Astrocyte of the spinal cord (primary cell): ENCODE data around the gene P2RX5.

ENCODE experiments used
- DNase-seq: peaks from one replicate; pipeline ENCODE4 v3.0.0; 2011; ENCODE audit warnings: low read depth, low spot score
- H3K4me3 ChIP-seq: 2 replicates; pipeline ENCODE4 v1.5.1; 2011; ENCODE audit warnings: low read depth, mild to moderate bottlenecking, low read length, moderate library complexity
- in situ Hi-C: cut with HindIII; loops from 2 replicates; pipeline ENCODE4 v1.10.0; 2017; ENCODE audit warnings: low sequenced_read_pairs
- TF ChIP-seq, protein P1 (sequence below): IDR thresholded peaks from 2 replicates; pipeline ENCODE4 v1.5.1; 2012; ENCODE audit warnings: low read depth, mild to moderate bottlenecking, low read length, inconsistent platforms

Gene P2RX5

DNA sequence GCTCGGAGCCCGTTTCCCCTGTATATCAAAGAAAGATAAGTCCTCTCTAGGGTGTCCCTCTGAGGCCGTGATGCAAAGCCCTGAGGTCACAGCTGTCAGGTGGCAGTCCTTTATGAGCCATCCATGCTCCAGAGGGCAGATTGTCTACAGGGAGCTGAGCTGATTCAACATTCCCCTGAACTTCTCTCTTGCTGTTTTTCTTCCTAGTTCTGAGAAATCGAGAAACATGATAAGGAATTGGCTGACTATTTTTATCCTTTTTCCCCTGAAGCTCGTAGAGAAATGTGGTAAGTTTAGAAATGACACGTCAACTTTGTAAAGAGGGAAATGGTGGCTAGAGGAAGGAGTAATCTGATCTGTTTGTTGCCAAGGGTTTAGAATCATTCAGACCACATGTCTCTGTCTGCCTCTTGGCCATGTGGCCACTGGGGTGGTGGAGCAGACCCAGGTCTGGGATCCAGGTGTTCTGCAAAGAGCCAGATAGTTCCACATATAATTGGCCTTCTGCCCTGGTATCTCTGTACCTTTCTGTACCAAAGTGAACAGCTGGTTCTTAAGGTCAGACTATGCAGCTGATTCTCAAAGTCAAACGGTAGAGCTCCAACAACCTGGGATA, 55.9 kb downstream of the P2RX5 start:
- TF ChIP-seq, protein P1, sequence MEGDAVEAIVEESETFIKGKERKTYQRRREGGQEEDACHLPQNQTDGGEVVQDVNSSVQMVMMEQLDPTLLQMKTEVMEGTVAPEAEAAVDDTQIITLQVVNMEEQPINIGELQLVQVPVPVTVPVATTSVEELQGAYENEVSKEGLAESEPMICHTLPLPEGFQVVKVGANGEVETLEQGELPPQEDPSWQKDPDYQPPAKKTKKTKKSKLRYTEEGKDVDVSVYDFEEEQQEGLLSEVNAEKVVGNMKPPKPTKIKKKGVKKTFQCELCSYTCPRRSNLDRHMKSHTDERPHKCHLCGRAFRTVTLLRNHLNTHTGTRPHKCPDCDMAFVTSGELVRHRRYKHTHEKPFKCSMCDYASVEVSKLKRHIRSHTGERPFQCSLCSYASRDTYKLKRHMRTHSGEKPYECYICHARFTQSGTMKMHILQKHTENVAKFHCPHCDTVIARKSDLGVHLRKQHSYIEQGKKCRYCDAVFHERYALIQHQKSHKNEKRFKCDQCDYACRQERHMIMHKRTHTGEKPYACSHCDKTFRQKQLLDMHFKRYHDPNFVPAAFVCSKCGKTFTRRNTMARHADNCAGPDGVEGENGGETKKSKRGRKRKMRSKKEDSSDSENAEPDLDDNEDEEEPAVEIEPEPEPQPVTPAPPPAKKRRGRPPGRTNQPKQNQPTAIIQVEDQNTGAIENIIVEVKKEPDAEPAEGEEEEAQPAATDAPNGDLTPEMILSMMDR: no peak
- H3K4me3 ChIP-seq: no peak overlapping the region
- peak; percentile 47 for DNase-seq
- in situ Hi-C loops: no loop called here

DNA sequence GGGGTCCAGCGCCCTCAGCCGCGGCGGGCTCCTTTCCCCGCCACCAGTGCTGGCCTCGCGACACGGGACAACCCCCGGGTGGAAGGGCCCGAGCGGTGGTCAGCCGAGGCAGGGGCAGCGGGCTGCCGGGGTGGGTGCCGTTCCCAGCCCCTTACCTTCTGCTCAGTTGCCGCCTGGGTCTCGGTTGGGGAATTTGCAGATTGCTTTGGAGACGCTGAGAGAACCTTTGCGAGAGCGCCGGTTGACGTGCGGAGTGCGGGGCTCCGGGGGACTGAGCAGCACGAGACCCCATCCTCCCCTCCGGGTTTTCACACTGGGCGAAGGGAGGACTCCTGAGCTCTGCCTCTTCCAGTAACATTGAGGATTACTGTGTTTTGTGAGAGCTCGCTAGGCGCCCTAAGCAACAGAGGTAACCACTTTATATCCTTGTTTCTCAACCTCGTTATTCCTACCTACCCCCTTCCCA, 59.0 kb downstream of the P2RX5 start:
- in situ Hi-C loops: no loop called here

DNA sequence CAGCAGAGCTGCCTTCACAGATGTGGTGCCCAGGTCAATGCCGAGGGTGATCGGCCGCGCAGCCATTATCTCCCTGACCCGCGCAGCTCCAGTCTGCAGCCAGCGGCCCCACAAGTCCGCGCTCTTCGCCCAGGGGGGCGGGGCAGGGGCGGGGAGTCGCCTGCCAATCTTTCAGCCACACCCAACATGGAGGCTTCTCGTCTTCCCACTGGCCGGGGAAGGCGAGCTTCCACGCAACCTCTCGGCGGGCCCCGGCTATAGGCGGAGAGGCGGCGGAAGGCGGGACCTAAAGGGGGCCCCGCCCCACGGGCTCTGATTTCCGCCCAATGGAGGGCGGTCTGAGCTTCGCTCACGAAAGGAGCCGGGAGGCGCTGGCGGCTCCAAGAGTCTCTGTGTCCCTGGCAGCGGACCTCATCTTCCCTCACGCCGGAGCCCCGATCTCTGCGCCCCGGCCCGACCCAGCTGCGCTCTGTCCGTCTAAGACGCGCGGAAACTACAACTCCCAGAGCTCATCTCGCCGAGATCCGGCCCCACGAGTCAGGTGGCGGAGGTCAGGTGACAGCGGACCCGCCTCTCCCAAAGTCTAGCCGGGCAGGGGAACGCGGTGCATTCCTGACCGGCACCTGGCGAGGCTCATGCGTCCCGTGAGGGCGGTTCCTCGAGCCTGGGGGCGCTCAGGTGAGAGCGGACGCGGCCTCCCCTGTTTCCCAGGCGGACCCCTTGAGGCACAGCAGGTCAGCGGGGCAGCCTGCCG, 59.6 kb downstream of the P2RX5 start, which contains the start of the genes CTNS and SHPK:
TSS of gene CTNS (plus strand) at position 607 of the 754 bp plus-strand sequence. CDS start 3,447 bp downstream, outside the sequence.
TSS of gene SHPK (minus strand) at position 97 of the 754 bp plus-strand sequence. CDS start at position 66, 31 bp downstream.
- TF ChIP-seq, protein P1: no peak
- in situ Hi-C loops: no loop called here
- H3K4me3 ChIP-seq: peak within 1 kb of the TSS; percentile 76
- DNase-seq: peak; percentile 98

More for the DNA sequence above, 59.0 kb downstream of the P2RX5 start:
- TF ChIP-seq, protein P1: no peak
- peak overlapping the region; percentile 76 for H3K4me3 ChIP-seq
- DNase-seq: no peak

DNA sequence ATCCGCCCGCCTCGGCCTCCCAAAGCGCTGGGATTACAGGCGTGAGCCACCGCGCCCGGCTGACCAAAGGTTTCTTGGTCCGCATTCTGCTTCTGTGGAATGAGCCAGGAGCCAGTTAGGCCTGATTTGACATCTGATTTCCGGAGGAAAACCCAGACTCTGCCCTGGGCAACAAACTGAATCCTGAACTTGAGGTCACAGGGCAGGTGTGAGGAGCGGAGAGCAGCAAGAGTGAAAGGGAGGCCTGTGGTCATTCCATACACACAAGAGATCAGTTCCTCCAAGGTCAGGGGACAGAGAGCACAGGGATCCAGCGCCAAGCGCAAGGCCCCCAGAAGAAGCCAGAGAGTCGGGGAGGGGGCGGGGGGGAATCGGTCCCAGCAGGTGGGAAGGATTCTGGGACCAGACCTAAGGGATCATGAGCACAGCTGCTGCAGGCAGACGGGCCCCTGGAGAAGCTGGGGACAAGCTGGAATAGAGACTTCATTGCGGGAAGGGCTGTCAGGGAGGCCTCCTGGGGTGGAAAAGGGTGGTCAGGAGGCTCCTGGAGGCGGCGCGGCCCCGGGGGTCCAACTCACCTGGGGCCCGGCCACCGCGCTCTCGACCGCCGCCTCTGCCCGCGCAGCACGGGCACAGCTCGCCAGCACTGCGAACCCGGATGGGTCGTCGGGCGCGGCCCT, 60.3 kb downstream of the P2RX5 start:
- TF ChIP-seq, protein P1: no peak
- H3K4me3 ChIP-seq: peak overlapping the region; percentile 76
- no peak for DNase-seq
- in situ Hi-C loops: no loop called here

DNA sequence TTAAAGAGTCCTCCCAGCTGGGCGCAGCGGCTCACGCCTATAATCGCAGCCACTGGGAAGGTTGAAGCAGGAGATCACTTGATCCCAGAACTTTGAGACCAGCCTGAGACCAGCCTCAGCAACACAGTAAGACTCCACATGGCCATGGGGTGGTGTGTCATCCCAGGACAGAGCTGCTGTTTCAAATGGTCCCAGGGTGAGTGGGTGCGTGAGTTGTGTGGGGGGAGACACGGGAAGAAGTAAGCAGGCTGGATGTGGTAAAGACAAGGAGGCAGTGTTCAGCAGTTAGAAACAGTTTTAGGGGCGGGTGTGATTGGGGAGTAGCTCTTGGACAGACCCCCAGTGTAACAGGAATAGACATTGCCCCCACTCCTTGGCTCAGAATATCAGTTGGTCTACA, 63.7 kb downstream of the P2RX5 start:
- in situ Hi-C loops: no loop called here
- DNase-seq: no peak

DNA sequence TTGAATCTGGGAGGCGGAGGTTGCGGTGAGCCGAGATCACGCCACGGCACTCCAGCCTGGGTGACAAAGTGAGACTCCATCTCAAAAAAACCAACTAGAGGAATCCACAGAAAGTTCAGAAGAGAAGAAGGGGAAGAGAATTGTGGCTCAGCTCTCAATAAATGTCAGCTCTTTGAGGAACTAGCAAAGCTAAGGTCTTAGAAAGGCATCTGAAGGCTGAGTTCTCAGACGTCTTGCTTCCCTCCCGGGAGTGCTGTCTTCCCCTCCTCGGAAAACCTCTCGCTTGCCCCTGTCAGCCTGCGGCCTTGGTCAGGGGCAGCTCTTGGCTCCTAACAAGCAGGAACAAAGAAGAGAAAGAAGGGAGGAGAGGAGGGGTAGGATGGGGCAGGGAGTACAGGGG, 65.2 kb downstream of the P2RX5 start:
- TF ChIP-seq, protein P1: no peak
- no peak overlapping the region for H3K4me3 ChIP-seq
- in situ Hi-C loops: no loop called here
- DNase-seq: no peak

More for the DNA sequence above, 63.7 kb downstream of the P2RX5 start:
- H3K4me3 ChIP-seq: no peak overlapping the region
- TF ChIP-seq, protein P1: no peak
